ENCODE measurements around the gene SPATA6. TPM values are rescaled to one million over a fixed set of nuclear protein-coding genes. Genes with fewer than 3 reads are reported as not detected.
A peak's percentile ranks its signal among the peaks of the same experiment; 100 is the strongest.
"Not testable (repeated sequence)": the region's sequence is repeated elsewhere in the genome, so short reads cannot be mapped to it uniquely, and the experiment has no call there.

The SPATA6 gene
- polyA plus RNA-seq, 6 donors from 2014 or later: 1.7 to 2.9 (median 2.5) TPM

DNA sequence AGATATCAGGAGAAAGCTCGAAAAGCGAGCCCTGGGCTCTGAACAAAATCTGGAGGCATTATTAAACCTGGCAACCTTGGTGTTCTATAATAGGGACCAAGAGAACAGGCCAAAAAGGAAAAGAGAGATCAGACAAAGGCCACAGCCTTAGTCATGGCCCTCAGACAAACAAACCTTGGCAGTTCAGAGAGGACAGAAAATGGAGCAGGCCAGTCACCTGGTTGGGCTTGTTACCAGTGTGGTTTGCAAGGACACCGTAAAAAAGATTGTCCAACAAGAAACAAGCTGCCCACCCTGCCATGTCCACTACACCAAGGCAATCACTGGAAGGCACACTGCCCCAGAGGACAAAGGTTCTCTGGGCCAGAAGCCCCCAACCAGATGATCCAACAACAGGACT is 31.2 kb downstream of the SPATA6 start:
- H3K36me3 Mint-ChIP-seq: peaks cover 9 to 14% of the 10 kb centered on the region in 2 donors

DNA sequence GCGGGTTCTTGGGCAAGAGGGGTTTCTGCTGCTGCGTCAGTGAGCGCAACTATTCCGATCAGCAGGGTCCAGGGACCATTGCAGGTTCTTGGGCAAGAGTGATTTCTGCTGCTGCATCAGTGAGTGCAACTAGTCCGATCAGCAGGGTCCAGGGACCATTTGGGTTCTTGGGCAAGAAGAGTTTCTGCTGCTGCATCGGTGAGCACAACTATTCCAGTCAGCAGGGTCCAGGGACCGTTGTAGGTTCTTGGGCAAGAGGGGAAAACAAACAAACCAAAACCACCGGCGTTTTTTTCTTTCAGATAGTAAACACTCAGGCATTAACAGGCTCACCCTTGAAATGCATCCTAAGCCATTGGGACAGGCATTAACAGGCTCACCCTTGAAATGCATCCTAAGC is 32.6 kb downstream of the SPATA6 start:
- no peak overlapping the region for H3K27ac Mint-ChIP-seq
- peaks cover 9 to 14% of the 10 kb centered on the region in 2 donors for H3K36me3 Mint-ChIP-seq
- no peak for ATAC-seq (ENCODE audit: low read depth in 2 of 2)
- DNase-seq: no peak
- H3K9me3 Mint-ChIP-seq: peaks cover 5 to 38% (median 16%) of the 10 kb centered on the region in 7 donors
- no peaks in the 10 kb centered on the region for H3K4me1 Mint-ChIP-seq
- H3K27me3 Mint-ChIP-seq: no peaks in the 10 kb centered on the region
- H3K4me3 Mint-ChIP-seq: no peak overlapping the region

More for the DNA sequence above, 31.2 kb downstream of the SPATA6 start:
- not testable (repeated sequence) for H3K4me3 Mint-ChIP-seq; H3K4me1 Mint-ChIP-seq; H3K27ac Mint-ChIP-seq; DNase-seq; H3K27me3 Mint-ChIP-seq; ATAC-seq (ENCODE audit: low read depth in 2 of 2)
- peaks cover 5 to 33% (median 17%) of the 10 kb centered on the region in 7 donors for H3K9me3 Mint-ChIP-seq

DNA sequence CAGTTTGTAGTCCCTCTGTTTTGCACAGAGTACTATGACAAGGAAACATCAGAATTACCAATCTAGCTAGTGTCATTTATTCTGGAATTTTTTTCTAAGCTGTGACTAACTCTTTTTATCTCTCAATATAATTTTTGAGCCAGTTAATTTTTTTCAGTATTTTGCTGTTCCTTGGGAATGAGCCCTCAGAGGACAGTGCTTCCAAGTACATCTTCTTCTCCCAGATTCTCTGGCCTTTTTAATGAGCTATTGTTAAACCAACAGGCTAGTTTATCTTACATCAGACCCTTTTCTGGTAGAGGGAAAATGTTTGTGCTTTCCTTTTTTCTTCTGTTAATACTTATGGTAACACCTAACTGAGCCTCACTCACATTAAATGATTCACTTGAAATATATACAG is 34.6 kb downstream of the SPATA6 start:
- not testable (repeated sequence) for H3K4me1 Mint-ChIP-seq; ATAC-seq (ENCODE audit: low read depth in 2 of 2); H3K4me3 Mint-ChIP-seq; DNase-seq; H3K36me3 Mint-ChIP-seq; H3K27ac Mint-ChIP-seq; H3K27me3 Mint-ChIP-seq
- peaks cover 0 to 23% (median 7%) of the 10 kb centered on the region in 7 donors for H3K9me3 Mint-ChIP-seq

DNA sequence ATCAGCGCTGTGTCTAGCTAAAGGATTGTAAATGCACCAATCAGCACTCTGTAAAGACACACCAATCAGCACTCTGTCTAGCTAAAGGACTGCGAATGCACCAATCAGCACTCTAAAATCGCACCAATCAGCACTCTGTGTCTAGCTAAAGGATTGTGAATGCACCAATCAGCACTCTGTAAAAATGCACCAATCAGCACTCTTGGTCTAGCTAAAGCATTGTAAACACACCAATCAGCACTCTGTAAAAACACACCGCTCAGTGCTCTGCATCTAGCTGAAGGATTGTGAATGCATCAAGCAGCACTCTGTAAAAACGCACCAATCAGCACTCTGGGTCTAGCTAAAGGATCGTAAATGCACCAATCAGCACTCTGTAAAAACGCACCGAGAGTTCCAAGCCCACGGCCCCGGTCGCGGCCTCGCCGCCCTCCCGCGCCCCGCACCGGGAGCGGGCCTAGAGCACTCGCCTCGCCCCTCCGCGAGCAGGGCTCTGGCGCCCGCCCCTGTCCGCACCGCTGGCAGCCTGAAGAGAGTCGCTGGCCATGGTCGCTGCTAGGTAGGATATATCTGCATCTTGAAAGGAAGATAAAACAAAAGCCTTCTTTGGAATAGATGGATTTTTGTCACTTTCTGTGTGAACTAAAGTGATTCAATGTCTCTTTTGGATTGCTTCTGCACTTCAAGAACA is 36.5 kb downstream of the SPATA6 start:
- not testable (repeated sequence) for H3K4me3 Mint-ChIP-seq, DNase-seq, H3K27me3 Mint-ChIP-seq, H3K36me3 Mint-ChIP-seq, H3K4me1 Mint-ChIP-seq, H3K27ac Mint-ChIP-seq
- peak in 1 of 2 donors; percentile 43 for ATAC-seq (ENCODE audit: low read depth in 2 of 2)
- H3K9me3 Mint-ChIP-seq: peaks cover 0 to 29% (median 12%) of the 10 kb centered on the region in 7 donors

DNA sequence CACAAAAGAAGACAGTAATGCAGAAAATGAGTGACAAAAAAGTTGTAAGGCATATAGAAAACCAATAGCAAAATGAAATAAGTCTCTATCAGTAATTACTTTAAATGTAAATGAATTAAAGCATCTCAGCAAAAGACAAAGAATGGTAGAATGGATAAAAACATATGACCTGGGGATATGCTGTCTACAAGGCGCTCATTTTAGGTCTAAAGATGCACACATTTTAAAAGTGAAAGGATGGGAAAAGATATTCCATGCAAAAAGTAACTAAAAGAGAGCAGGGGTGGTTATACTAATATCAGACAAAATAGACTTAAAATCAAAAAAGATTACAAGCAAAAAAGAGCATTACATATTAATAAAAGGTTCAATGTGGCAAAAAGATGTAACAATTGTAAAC is 41.2 kb downstream of the SPATA6 start:
- Mint-ChIP-seq H3K4me3 (no peak overlapping the region), H3K4me1 (no peaks in the 10 kb centered on the region), H3K9me3 (peaks cover 0 to 29% (median 6%) of the 10 kb centered on the region in 7 donors), H3K27ac (no peak overlapping the region), H3K27me3 (peaks cover 0 to 7% (median 0%) of the 10 kb centered on the region in 3 donors), H3K36me3 (peaks cover 0 to 11% of the 10 kb centered on the region in 2 donors)
- ATAC-seq (ENCODE audit: low read depth in 2 of 2) (no peak), DNase-seq (no peak)

DNA sequence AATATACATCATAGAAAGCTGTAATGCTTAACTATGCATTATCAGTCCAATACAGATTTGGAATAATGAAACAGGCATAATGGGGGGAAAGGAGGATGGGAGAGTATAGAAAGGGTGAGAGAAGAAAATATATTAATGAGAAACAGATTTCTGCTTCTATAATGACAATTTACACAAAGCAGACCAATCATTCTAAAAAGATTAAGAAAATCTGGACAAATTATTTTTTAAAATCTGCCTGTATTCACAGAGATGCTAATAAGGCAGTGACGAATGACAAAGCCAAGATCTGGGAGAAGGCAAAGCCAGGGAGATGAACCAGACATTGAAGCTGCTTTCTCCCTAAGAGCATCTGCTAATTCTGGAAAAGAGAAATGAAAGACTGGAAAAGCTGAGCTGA is 50.0 kb downstream of the SPATA6 start:
- peaks cover 0 to 4% (median 0%) of the 10 kb centered on the region in 3 donors for H3K27me3 Mint-ChIP-seq
- H3K4me1 Mint-ChIP-seq: no peaks in the 10 kb centered on the region
- H3K4me3 Mint-ChIP-seq: no peak overlapping the region
- H3K27ac Mint-ChIP-seq: no peak overlapping the region
- no peak for ATAC-seq (ENCODE audit: low read depth in 2 of 2)
- no peak for DNase-seq
- H3K36me3 Mint-ChIP-seq: no peaks in the 10 kb centered on the region
- no peaks in the 10 kb centered on the region for H3K9me3 Mint-ChIP-seq

DNA sequence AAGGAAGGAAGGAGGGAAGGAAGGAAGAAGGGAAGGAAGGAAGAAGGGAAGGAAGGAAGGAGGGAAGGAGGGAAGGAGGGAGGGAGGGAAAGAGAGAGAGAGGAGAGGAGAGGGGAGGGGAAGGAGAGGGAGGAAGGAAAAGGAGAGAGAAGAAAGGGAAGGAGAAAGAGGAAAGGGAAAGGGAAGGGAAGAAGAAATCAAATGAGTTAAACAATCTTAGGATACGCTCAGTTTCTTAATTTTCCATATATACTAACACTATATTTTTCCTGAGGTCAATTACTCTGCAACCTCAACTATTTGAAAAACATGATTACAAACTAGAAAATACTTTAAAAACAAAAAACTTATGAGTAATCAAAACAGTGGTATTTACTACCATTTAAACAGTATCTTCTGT is 53.3 kb downstream of the SPATA6 start:
- no peak for ATAC-seq (ENCODE audit: low read depth in 2 of 2)
- no peak overlapping the region for H3K4me3 Mint-ChIP-seq
- DNase-seq: no peak
- no peaks in the 10 kb centered on the region for H3K36me3 Mint-ChIP-seq
- H3K9me3 Mint-ChIP-seq: no peaks in the 10 kb centered on the region
- H3K4me1 Mint-ChIP-seq: no peaks in the 10 kb centered on the region
- no peak overlapping the region for H3K27ac Mint-ChIP-seq
- peaks cover 0 to 4% (median 0%) of the 10 kb centered on the region in 3 donors for H3K27me3 Mint-ChIP-seq

DNA sequence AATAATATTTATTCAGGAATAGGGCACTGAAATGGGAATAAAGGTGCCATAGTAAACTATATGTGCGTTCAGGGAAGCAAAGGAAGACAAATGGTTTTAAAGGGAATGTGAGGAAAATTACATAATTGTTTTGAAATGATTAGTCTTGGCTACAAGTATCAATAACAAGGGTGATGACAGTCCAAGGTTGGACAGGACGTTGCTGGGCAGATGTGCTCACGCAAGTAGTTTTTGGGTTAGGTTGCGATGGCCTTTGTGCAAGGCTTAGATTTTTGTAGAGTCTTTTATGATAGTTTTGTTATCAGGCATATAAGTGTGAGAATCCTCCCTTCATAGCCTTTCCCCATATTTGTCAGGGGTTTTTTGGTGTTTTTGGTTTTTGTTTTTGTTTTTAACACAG is 57.0 kb downstream of the SPATA6 start:
- Mint-ChIP-seq H3K36me3 (peaks cover 0 to 9% of the 10 kb centered on the region in 2 donors), H3K27me3 (peaks cover 0 to 4% (median 0%) of the 10 kb centered on the region in 3 donors), H3K27ac (peak overlapping the region in 1 of 6 donors; percentile 3), H3K4me3 (no peak overlapping the region), H3K9me3 (peaks cover 0 to 3% (median 0%) of the 10 kb centered on the region in 7 donors), H3K4me1 (no peaks in the 10 kb centered on the region)
- ATAC-seq (ENCODE audit: low read depth in 2 of 2) (no peak), DNase-seq (no peak)

DNA sequence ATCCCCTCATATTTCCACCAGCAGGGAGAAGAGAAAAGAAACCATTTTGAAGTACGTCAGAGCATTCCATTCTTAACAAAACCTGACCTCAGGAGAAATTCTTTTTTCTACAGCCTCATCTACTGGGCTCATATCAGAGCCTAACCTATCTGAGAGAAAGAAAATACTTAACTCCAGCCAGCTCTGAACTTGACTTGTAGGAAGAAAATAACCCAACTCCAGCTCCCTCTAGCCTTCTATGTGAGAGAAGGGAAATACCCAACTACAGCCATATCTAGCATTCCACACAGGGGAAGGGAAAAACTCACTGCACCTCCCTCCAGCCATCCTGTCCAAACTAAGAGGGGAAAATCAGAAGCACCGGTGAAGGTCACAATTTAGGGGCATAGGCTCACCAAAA is 57.7 kb downstream of the SPATA6 start:
- H3K27me3 Mint-ChIP-seq: peaks cover 0 to 2% (median 0%) of the 10 kb centered on the region in 3 donors
- H3K4me1 Mint-ChIP-seq: no peaks in the 10 kb centered on the region
- no peak overlapping the region for H3K27ac Mint-ChIP-seq
- DNase-seq (no peak), ATAC-seq (ENCODE audit: low read depth in 2 of 2) (no peak)
- peaks cover 0 to 3% (median 0%) of the 10 kb centered on the region in 7 donors for H3K9me3 Mint-ChIP-seq
- no peak overlapping the region for H3K4me3 Mint-ChIP-seq
- peaks cover 1 to 9% of the 10 kb centered on the region in 2 donors for H3K36me3 Mint-ChIP-seq

DNA sequence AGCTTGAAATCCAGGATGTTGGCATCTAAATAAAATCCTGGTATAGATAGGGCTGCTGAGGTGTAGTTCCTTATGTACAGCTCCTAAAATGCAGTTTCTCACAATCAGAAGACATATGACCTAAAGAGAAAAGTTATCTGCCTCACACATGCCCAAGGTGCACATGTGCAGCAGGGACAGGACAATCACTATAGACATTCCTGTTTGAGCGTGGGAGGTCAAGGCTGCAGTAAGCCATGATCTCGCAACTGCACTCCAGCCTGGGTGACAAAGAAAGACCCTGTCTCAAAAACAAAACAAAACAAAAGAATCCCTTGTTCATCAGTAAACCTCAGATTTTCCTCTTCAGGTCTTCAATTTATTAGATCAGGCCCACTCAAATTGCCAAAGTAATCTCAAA is 66.1 kb downstream of the SPATA6 start:
- H3K27ac Mint-ChIP-seq: no peak overlapping the region
- H3K4me3 Mint-ChIP-seq: no peak overlapping the region
- no peak for ATAC-seq (ENCODE audit: low read depth in 2 of 2)
- H3K9me3 Mint-ChIP-seq: peaks cover 0 to 7% (median 1%) of the 10 kb centered on the region in 7 donors
- no peaks in the 10 kb centered on the region for H3K27me3 Mint-ChIP-seq
- no peaks in the 10 kb centered on the region for H3K4me1 Mint-ChIP-seq
- H3K36me3 Mint-ChIP-seq: peaks cover 6 to 10% of the 10 kb centered on the region in 2 donors
- no peak for DNase-seq

DNA sequence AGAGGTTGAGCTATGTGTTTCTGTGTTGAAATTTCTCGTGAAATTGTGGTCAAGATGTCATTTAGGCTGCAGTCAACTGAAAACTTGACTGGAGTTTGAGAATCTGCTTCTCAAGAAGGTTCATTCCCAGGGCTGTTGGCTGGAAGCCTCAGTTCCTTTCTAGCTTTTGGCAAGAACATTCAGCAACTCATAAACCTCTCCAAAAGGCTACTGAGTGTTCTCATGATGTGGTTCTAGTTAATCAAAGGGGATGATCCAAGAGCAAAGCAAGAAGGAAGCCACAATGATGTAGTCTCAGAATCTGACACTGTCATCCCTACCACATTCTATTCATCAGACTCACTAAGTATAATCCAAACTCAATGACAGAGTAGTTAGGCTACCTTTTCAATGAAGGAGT is 66.6 kb downstream of the SPATA6 start:
- Mint-ChIP-seq H3K9me3 (peaks cover 0 to 7% (median 0%) of the 10 kb centered on the region in 7 donors), H3K27ac (no peak overlapping the region), H3K27me3 (no peaks in the 10 kb centered on the region)

DNA sequence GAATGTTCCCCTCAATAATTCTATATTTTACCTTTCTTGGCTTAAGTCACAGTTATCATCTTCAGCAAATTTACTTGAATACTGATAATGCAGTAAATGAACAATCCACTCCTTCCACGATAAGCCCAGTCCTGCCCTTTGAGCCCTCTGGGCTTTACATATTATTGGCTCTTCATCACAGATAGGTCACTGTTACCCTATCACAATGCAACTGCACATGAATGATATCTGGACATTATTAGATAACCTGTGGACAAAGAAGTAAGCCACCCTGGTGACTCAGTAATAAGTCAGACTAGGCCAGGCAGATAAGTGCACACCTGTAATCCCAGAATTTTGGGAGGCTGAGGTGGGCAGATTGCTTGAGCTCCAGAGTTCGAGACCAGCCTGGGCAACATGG is 69.4 kb downstream of the SPATA6 start:
- H3K27ac Mint-ChIP-seq: peak overlapping the region in 1 of 6 donors; percentile 50
- no peaks in the 10 kb centered on the region for H3K4me1 Mint-ChIP-seq
- peaks cover 0 to 12% of the 10 kb centered on the region in 2 donors for H3K36me3 Mint-ChIP-seq
- no peaks in the 10 kb centered on the region for H3K27me3 Mint-ChIP-seq
- H3K9me3 Mint-ChIP-seq: no peaks in the 10 kb centered on the region
- no peak overlapping the region for H3K4me3 Mint-ChIP-seq
- ATAC-seq (ENCODE audit: low read depth in 2 of 2) (no peak), DNase-seq (no peak)

More for the DNA sequence above, 66.6 kb downstream of the SPATA6 start:
- ATAC-seq (ENCODE audit: low read depth in 2 of 2) (no peak), DNase-seq (no peak)
- no peaks in the 10 kb centered on the region for H3K4me1 Mint-ChIP-seq
- H3K36me3 Mint-ChIP-seq: peaks cover under 1 to 10% of the 10 kb centered on the region in 2 donors
- no peak overlapping the region for H3K4me3 Mint-ChIP-seq

DNA sequence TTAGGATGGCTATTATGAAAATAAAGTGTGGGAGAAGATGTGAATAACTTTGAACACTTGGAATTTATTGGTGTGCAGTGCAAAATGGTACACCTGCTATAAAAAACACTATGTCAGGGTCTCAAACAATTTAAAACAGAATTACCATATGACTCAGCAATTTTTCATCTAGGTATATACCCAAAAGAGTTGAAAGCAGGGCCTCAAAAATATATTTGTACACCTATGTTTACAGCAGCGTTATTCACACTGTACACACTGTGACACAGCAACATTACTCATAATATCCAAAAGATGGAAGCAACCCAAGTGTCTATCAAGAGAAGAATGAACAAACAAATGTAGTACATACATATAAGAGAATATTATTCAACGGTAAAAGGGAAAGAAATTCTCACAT is 75.8 kb downstream of the SPATA6 start:
- no peaks in the 10 kb centered on the region for H3K9me3 Mint-ChIP-seq
- H3K4me3 Mint-ChIP-seq: no peak overlapping the region
- DNase-seq: no peak
- H3K27me3 Mint-ChIP-seq: no peaks in the 10 kb centered on the region
- no peak overlapping the region for H3K27ac Mint-ChIP-seq
- no peak for ATAC-seq (ENCODE audit: low read depth in 2 of 2)
- H3K36me3 Mint-ChIP-seq: peaks cover 0 to 8% of the 10 kb centered on the region in 2 donors
- no peaks in the 10 kb centered on the region for H3K4me1 Mint-ChIP-seq

DNA sequence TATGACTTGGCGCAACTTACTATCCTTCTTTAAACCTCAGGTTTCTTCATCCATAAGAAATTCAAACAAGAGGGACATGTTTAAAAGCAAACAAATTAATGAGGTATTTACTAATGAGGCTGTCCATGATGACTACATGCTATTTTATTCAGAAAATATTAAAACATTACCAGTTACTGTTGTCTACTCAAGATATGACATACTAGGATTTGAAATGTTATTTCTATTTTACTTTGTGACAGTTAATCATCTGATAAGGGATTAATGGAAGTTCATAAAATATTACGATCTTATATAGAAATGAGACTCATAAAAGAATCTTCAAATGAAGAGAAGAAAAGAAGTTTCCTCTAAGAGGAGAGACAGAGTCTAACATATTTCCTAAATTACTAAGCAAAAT is 80.1 kb downstream of the SPATA6 start:
- ATAC-seq (ENCODE audit: low read depth in 2 of 2) (no peak), DNase-seq (no peak)
- no peaks in the 10 kb centered on the region for H3K4me1 Mint-ChIP-seq

More for the DNA sequence above, 80.1 kb downstream of the SPATA6 start:
- H3K4me3 Mint-ChIP-seq: no peak overlapping the region
- no peak overlapping the region for H3K27ac Mint-ChIP-seq
- peaks cover 0 to 4% of the 10 kb centered on the region in 2 donors for H3K36me3 Mint-ChIP-seq
- no peaks in the 10 kb centered on the region for H3K27me3 Mint-ChIP-seq
- H3K9me3 Mint-ChIP-seq: no peaks in the 10 kb centered on the region
